AG04449 (cell line): ENCODE data around the gene MAP4K4.

ENCODE experiments used
- CTCF ChIA-PET: fragments of 350-600 bp; formaldehyde crosslinking; extraction: SDS; loops from one replicate; lab custom pipeline; 2021; ENCODE audit warnings: antibody characterized with exemption; lab: Yijun Ruan, JAX
- POLR2A ChIA-PET: fragments of 400-600, 350-600 bp; formaldehyde crosslinking; extraction: SDS; loops from one replicate; lab custom pipeline; 2020; ENCODE audit warnings: antibody characterized with exemption, inconsistent platforms; lab: Yijun Ruan, JAX
- DNase-seq: peaks from one replicate; pipeline ENCODE4 v3.0.0-alpha.2; 2010; ENCODE audit warnings: low read depth, low spot score
- H3K4me3 ChIP-seq: 2 replicates; pipeline ENCODE4 v1.5.1; 2011; ENCODE audit warnings: low read depth, mild to moderate bottlenecking, control low read depth, low read length
- TF ChIP-seq, protein P1 (sequence below): IDR thresholded peaks from one replicate; pipeline ENCODE4 v1.5.1; 2011; ENCODE audit warnings: mild to moderate bottlenecking, moderate library complexity, low read length, control low read depth, inconsistent platforms; ENCODE audit not compliant: insufficient read depth; ENCODE audit errors: missing control alignments

The MAP4K4 gene

DNA sequence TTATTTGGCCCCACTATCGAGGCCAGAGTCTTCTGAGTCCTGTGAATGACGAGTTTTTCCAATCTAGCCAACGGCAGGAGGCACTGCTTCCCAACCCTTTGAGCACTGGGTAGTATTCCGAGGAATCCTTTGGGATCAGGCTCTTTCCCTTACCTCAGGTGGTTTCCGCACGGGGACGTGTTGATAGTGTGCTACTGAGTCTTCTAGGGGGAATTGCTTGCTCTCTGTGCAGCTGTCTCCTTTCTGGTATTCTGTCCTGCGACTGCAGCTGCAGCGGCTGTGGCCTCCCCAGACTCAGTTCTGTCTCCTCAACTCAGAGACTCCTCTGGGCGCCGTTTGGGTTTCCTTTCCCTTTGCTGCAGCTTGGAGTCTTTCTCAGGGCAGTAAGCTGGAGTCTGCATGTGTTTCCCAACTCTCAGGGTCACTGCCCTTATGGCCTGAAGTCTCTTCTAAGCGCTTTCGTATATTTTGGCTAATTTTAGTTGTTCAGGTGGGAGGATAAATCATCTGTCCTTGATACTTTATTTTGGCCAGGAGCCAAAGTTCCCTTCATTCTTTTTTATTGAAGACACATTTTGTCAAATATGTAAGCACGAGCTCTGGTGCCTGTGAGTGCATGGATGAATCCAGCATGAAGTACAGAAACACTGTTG is 118.4 kb downstream of the MAP4K4 start:
- H3K4me3 ChIP-seq, result no peak overlapping the region
- TF ChIP-seq, protein P1, sequence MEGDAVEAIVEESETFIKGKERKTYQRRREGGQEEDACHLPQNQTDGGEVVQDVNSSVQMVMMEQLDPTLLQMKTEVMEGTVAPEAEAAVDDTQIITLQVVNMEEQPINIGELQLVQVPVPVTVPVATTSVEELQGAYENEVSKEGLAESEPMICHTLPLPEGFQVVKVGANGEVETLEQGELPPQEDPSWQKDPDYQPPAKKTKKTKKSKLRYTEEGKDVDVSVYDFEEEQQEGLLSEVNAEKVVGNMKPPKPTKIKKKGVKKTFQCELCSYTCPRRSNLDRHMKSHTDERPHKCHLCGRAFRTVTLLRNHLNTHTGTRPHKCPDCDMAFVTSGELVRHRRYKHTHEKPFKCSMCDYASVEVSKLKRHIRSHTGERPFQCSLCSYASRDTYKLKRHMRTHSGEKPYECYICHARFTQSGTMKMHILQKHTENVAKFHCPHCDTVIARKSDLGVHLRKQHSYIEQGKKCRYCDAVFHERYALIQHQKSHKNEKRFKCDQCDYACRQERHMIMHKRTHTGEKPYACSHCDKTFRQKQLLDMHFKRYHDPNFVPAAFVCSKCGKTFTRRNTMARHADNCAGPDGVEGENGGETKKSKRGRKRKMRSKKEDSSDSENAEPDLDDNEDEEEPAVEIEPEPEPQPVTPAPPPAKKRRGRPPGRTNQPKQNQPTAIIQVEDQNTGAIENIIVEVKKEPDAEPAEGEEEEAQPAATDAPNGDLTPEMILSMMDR, result no peak
- DNase-seq, result no peak
- CTCF ChIA-PET, result interaction anchor here (0.9 to 7.8 kb wide), 6 partner anchors 7 to 46 kb away, joined by 3 to 54 read pairs (median 6); no protein-coding TSS in a partner anchor
- POLR2A ChIA-PET, result no interaction called here

DNA sequence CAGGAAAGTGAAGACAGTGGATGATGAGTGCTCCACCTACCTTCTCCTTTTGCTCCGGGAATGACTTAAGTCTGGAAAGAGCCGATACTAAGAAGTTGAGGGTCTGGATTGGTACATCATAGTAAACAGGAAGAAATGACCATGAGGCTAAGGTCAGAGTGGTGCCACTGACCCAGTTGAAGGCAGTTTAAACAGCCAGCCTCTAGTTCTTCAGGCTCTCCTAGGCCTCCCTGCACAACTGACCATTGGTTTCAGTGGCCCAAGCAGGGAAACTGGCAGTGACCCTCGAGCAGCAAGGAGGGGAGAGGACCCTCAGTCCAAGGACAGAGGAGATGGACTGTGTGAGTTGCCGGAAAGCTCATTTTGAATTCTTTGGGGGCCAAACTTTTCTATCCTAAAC is 119.1 kb downstream of the MAP4K4 start:
- POLR2A ChIA-PET, result no interaction called here
- no peak for DNase-seq
- CTCF ChIA-PET, result interaction anchor here (0.9 to 7.8 kb wide), 4 partner anchors 11 to 398 kb away, joined by 3 to 54 read pairs (median 6); no protein-coding TSS in a partner anchor
- H3K4me3 ChIP-seq, result no peak overlapping the region
- TF ChIP-seq, protein P1, result no peak

DNA sequence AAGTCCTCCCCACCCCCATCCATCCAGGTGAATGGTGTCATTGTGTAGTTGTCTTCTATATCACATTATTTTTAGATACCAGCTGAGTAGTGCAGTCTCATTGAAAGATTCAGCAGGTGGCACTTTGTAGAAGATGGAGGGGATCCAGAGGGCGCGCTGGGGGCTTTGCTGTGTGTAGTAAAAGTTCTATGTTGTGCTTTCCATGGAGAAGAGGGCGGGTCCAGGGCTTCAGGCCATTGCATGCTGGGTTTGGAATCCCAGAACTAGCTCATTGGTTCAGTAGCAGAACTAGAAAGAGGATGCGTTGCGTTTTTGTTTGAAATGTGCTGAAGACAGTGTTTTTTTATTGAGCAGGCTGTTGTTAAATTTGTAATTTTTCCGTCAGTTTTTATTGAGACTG is 120.0 kb downstream of the MAP4K4 start:
- TF ChIP-seq, protein P1, result no peak
- no peak for DNase-seq
- no peak overlapping the region for H3K4me3 ChIP-seq
- POLR2A ChIA-PET, result interaction anchor here (0.6 kb wide), 1 partner anchor 10 kb away, joined by 3 read pairs; no protein-coding TSS in a partner anchor
- CTCF ChIA-PET, result interaction anchor here (1.5 to 7.8 kb wide), 3 partner anchors 12 to 399 kb away, joined by 5 to 54 read pairs (median 7); no protein-coding TSS in a partner anchor

DNA sequence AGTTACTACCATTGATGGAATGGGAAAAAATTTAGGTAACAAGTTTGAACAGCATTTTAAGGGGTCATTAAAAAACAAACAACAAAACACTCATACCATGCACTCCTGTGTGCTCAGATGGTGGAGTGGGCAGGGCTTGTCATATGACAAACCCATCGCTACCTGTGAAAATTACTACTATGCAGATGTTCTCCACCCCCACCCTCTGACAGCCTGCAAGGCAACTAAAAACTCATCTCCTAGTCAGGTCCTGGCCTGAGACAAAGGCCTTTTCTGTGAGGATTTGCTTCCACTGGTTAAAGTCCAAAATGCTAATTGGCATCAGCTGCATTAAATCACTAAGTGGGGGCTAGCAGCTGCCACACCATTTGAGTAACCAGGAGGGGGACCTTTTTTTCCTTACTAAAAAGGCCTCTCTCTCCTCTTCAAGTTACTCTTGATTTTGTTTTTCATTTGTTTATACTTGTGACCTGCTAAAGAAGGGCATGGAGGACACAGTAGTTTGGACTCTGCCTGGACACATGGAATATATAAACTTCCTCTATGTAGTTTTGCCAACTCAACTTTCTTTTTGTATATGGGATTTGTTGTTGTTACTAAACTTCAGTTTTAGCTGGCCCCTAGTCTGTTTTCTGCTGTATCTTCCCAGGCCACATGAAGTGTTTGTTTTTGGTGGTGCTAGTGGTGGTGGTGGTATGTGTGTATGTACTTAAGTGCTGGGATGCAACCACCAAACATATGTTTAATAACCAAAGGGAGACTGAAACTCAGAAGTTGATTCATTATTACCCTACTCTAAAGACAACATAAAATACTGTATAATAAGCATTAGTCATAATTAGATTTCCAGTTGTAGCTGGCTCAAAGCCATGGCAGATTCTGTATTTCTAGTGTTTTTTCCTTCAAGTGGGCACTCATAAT is 121.3 kb downstream of the MAP4K4 start:
- ChIA-PET POLR2A (interaction anchor here (0.6 kb wide), 1 partner anchor 484 kb away, joined by 3 read pairs; no protein-coding TSS in a partner anchor), CTCF (interaction anchor here (0.6 to 7.8 kb wide), 3 partner anchors 11 to 400 kb away, joined by 3 to 54 read pairs (median 5); no protein-coding TSS in a partner anchor)
- DNase-seq, result peak; percentile 65
- H3K4me3 ChIP-seq, result no peak overlapping the region
- TF ChIP-seq, protein P1, result no peak

DNA sequence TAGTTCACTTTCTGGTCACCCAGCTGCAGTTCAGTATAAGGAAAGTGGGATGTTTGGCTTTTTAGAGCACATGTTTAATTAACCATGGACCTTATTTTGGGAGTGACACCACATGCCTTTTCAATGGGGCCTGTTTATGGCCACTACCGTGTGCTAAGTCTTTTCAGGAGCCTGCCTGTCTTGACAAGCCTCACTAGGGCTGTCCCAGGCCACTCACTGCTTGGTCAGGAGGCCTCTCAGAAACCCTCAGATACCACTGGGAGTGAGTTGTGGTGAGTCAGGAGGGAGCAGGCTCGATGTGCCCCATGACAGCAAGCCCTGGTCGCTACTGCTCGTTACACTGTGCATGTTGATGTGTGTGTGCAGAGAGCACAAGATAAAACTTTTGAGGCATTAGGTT is 123.0 kb downstream of the MAP4K4 start:
- ChIA-PET POLR2A (no interaction called here), CTCF (interaction anchor here (7.8 kb wide), 1 partner anchor 9 kb away, joined by 54 read pairs; no protein-coding TSS in a partner anchor)
- DNase-seq, result peak; percentile 49
- TF ChIP-seq, protein P1, result no peak
- no peak overlapping the region for H3K4me3 ChIP-seq
